DOHH2 (cell line): ENCODE data around the gene PIGL.
"Not testable (repeated sequence)": the region's sequence is repeated elsewhere in the genome, so short reads cannot be mapped to it uniquely, and the experiment has no call there.

Source experiments
- H3F3A ChIP-seq: fragments of 200-600 bp; sonication (generic), shearing (Covaris generic); 2 replicates; pipeline ENCODE4 v1.6.0; 2016; ENCODE audit warnings: antibody characterized with exemption, mild to moderate bottlenecking; ENCODE audit not compliant: control insufficient read depth, insufficient read depth
- H3K27ac ChIP-seq: fragments of 200-600 bp; sonication (generic); 2 replicates; pipeline ENCODE4 v1.5.1; 2014; ENCODE audit warnings: low read depth, mild to moderate bottlenecking, low read length, moderate library complexity
- H3K27me3 ChIP-seq: fragments of 200-600 bp; sonication (generic); 2 replicates; pipeline ENCODE4 v1.6.1; 2014; ENCODE audit warnings: mild to moderate bottlenecking, low read length, mixed read lengths; ENCODE audit not compliant: control insufficient read depth
- H3K36me3 ChIP-seq: fragments of 200-600 bp; sonication (generic); 2 replicates; pipeline ENCODE4 v1.6.1; 2014; ENCODE audit warnings: mild to moderate bottlenecking, low read length, moderate library complexity, mixed read lengths; ENCODE audit not compliant: control insufficient read depth
- H3K4me1 ChIP-seq: fragments of 200-600 bp; sonication (generic); 2 replicates; pipeline ENCODE4 v1.6.1; 2014; ENCODE audit warnings: mild to moderate bottlenecking, low read length, mixed read lengths; ENCODE audit not compliant: control insufficient read depth
- H3K4me2 ChIP-seq: fragments of 200-600 bp; sonication (generic); 2 replicates; pipeline ENCODE4 v1.6.0; 2014; ENCODE audit warnings: mild to moderate bottlenecking, low read length, moderate library complexity
- H3K4me3 ChIP-seq: fragments of 200-600 bp; sonication (generic); 2 replicates; pipeline ENCODE4 v1.5.1; 2014; ENCODE audit warnings: mild to moderate bottlenecking, low read length, mixed read lengths
- H3K79me2 ChIP-seq: fragments of 200-600 bp; sonication (generic); 2 replicates; pipeline ENCODE4 v1.6.1; 2014; ENCODE audit warnings: mild to moderate bottlenecking, low read length, mixed read lengths; ENCODE audit not compliant: control insufficient read depth
- H3K9me2 ChIP-seq: fragments of 200-600 bp; sonication (generic); replicated peaks from 2 replicates; pipeline ENCODE4 v1.6.1; 2014; ENCODE audit warnings: mild to moderate bottlenecking, low read length, mixed read lengths; ENCODE audit not compliant: control insufficient read depth
- H3K9me3 ChIP-seq: fragments of 200-600 bp; sonication (generic); 2 replicates; pipeline ENCODE4 v1.6.1; 2014; ENCODE audit warnings: antibody characterized with exemption, low read length, mixed read lengths; ENCODE audit not compliant: control insufficient read depth, insufficient read depth
- H4K20me1 ChIP-seq: fragments of 200-600 bp; sonication (generic); 2 replicates; pipeline ENCODE4 v1.6.0; 2014; ENCODE audit warnings: low read depth, mild to moderate bottlenecking, antibody characterized with exemption, low read length, moderate library complexity; ENCODE audit not compliant: control insufficient read depth, insufficient read depth
- EZH2phosphoT487 ChIP-seq: fragments of 200-600 bp; sonication (generic); IDR thresholded peaks from 2 replicates; pipeline ENCODE4 v1.6.1; 2017; ENCODE audit warnings: borderline replicate concordance, mild to moderate bottlenecking, antibody characterized with exemption, low read length, moderate library complexity, mixed read lengths
- TF ChIP-seq, protein P1 (sequence below): fragments of 200-600 bp; sonication (generic); IDR thresholded peaks from one replicate; pipeline ENCODE4 v1.5.1; 2014; ENCODE audit warnings: antibody characterized with exemption, mild to moderate bottlenecking, low read depth, low read length; ENCODE audit not compliant: poor library complexity, severe bottlenecking

The PIGL gene

DNA sequence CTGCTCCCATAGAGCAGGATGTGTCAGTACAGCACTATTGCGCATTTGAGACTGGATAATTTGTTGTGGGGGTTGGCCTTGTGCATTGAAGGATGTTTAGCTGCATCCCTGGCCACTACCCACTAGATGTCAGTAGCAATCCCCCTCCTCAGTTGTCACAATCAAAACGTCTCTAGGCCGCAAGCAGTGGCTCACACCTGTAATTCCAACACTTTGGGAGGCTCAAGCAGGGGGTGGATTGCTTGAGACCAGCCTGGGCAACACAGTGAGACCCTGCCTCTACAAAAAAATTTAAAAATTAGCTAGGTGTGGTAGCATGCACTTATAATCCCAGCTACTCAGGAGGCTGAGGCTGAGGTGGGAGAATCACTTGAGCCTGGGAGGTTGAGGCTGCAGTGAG is 87.8 kb downstream of the PIGL start:
- no peak overlapping the region for H3K27ac ChIP-seq
- H4K20me1 ChIP-seq = no peaks in the 10 kb centered on the region
- no peaks in the 10 kb centered on the region for H3K36me3 ChIP-seq
- no peaks in the 10 kb centered on the region; the same call in 1 of the 2 replicates for H3F3A ChIP-seq
- no peak overlapping the region for H3K4me3 ChIP-seq
- no peak for TF ChIP-seq EZH2phosphoT487
- TF ChIP-seq, protein P1, sequence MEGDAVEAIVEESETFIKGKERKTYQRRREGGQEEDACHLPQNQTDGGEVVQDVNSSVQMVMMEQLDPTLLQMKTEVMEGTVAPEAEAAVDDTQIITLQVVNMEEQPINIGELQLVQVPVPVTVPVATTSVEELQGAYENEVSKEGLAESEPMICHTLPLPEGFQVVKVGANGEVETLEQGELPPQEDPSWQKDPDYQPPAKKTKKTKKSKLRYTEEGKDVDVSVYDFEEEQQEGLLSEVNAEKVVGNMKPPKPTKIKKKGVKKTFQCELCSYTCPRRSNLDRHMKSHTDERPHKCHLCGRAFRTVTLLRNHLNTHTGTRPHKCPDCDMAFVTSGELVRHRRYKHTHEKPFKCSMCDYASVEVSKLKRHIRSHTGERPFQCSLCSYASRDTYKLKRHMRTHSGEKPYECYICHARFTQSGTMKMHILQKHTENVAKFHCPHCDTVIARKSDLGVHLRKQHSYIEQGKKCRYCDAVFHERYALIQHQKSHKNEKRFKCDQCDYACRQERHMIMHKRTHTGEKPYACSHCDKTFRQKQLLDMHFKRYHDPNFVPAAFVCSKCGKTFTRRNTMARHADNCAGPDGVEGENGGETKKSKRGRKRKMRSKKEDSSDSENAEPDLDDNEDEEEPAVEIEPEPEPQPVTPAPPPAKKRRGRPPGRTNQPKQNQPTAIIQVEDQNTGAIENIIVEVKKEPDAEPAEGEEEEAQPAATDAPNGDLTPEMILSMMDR = peak; percentile 72
- H3K9me3 ChIP-seq = no peaks in the 10 kb centered on the region
- no peaks in the 10 kb centered on the region for H3K4me1 ChIP-seq
- H3K27me3 ChIP-seq = no peaks in the 10 kb centered on the region
- no peak overlapping the region for H3K4me2 ChIP-seq
- no peaks in the 10 kb centered on the region for H3K79me2 ChIP-seq
- no peaks in the 10 kb centered on the region for H3K9me2 ChIP-seq

DNA sequence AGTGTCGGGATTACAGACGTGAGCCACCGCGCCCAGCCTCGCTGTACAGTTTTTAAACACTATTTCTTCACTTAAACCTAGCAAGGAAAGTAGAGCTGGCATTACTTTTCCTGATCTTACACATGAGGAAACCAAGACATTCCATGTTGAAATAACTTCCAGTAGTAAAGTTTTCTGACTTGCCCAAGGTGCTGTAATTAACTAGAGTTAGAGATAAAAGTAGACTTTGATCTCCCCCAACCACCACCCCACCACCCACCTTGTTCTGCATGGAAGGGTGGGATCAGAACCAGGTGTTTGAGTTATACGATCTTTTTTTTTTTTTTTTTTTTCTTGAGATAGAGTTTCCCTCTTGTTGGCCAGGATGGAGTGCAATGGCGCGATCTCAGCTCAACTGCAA is 89.2 kb downstream of the PIGL start:
- H3K9me3 ChIP-seq = no peaks in the 10 kb centered on the region

DNA sequence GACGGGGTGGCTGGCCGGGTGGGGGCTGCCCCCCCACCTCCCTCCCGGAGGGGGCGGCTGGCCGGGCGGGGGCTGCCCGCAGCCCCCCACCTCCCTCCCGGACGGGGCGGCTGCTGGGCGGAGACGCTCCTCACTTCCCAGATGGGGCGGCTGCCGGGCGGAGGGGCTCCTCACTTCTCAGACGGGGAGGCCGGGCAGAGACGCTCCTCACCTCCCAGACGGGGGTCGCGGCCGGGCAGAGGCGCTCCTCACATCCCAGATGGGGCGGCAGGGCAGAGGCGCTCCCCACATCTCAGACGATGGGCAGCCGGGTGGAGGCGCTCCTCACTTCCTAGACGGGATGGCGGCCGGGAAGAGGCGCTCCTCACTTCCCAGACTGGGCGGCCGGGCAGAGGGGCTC is 95.1 kb downstream of the PIGL start:
- H3F3A ChIP-seq, H3K4me2 ChIP-seq, H3K36me3 ChIP-seq, H4K20me1 ChIP-seq, H3K4me1 ChIP-seq, H3K4me3 ChIP-seq, H3K79me2 ChIP-seq, H3K9me2 ChIP-seq, H3K27me3 ChIP-seq, H3K27ac ChIP-seq, H3K9me3 ChIP-seq: not testable (repeated sequence)

More for the DNA sequence above, 89.2 kb downstream of the PIGL start:
- H3K79me2 ChIP-seq = no peaks in the 10 kb centered on the region
- no peaks in the 10 kb centered on the region for H3K36me3 ChIP-seq
- no peaks in the 10 kb centered on the region; the same call in 1 of the 2 replicates for H3F3A ChIP-seq
- H3K27me3 ChIP-seq = no peaks in the 10 kb centered on the region
- H4K20me1 ChIP-seq = no peaks in the 10 kb centered on the region
- no peaks in the 10 kb centered on the region for H3K9me2 ChIP-seq
- no peak overlapping the region for H3K4me3 ChIP-seq
- no peak overlapping the region for H3K4me2 ChIP-seq
- no peak overlapping the region for H3K27ac ChIP-seq
- TF ChIP-seq, protein P1 = no peak
- no peak for TF ChIP-seq EZH2phosphoT487
- H3K4me1 ChIP-seq = no peaks in the 10 kb centered on the region

DNA sequence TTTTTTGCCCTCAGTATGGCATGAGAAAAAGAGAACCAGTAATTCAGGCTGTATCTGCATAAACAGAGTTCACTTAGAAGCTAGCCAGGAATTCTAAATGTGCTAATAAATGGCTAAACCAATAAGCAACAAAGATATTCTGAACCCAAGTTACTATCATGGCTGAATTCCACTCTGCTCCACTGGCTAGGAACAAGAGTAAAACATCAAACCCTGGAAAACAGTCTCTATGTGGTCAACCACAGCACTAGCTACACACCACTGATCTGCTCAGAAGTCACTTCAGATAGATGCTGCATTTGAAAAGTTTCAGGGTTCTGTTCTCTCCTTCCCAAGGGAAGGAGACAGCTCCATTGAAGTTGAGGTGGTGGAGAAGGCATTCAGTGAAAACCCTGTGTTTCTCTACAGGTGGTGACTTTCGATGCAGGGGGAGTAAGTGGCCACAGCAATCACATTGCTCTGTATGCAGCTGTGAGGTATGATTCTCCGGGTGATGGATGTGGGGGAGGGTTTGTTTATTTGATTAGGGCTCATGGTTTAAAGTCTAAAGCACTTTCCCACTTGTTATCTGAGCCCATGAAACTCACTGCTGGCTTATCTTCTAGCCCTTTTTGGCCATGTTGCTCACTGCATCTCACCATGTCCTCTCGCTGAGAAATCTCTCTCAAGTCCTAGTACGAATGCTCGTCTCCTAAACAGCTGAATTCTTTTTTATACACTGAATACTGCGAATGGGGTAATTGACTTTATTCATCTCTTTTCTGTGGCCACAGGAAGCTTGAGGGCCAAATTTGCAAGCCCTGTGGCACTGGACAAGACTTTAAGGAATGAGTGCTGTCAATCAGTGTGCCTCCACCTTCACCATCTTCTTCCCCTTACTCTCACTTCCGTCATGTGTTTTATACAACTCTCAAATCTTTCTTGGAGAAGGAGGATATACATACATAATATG is 96.4 kb downstream of the PIGL start:
- Histone ChIP-seq H3K27ac (no peak overlapping the region), H3F3A (no peaks in the 10 kb centered on the region), H3K9me3 (no peaks in the 10 kb centered on the region), H3K79me2 (no peaks in the 10 kb centered on the region), H3K4me2 (no peak overlapping the region), H3K36me3 (no peaks in the 10 kb centered on the region), H3K4me1 (no peaks in the 10 kb centered on the region), H3K9me2 (no peaks in the 10 kb centered on the region), H3K27me3 (no peaks in the 10 kb centered on the region), H4K20me1 (no peaks in the 10 kb centered on the region), H3K4me3 (no peak overlapping the region)
- no peak for TF ChIP-seq EZH2phosphoT487
- TF ChIP-seq, protein P1 = no peak
